ENCODE results near the gene SSTR1.

SSTR1 gene

DNA sequence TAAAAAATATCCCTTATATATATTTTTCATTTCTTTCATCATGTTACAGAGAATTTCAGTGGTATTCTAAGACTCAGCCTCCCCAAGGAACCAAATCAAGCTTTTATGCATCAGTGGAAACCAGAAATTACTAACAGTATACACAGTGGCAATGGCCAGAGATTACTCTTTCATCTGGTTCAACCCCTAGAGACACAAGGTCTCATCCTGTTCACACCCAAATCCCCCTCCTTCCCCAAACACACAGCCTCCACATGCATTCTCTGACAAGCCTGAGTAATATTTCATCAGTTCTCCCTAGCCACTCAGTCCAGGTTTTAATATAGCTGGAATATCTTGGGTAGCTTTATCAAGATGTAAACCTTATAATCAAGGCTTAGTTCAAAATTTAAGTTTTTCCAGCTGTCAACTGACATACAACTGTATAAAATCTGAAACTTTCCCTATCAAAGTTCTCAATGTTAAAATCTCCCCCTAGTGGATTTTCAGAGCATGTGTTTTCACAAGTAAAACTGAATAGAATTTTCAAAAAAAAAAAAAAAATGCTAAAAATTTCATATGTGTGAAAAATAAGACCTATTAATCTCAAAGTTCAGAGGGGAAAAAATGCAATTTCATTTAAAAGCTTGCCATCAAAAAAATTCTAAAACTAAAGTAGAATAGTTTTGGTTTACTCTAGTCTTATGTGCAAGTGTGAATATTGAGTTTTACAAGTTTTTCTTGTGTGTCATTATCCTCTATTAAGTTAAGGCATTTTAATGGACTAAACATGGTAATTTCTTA lies 10.5 kb upstream of the SSTR1 start:
- TF ChIP-seq CTCF (IDR thresholded peaks at IDR 0.05): peak; percentile 45
- Histone ChIP-seq H3K27ac (no peak overlapping the region), H3K4me3 (no peak overlapping the region)
- DNase-seq (ENCODE audit: low spot score): no peak

- TF ChIP-seq CTCF (IDR thresholded peaks at IDR 0.05): no peak
- H3K4me3 ChIP-seq: no peak overlapping the region
- no peak overlapping the region for H3K27ac ChIP-seq
- no peak for DNase-seq (ENCODE audit: low spot score)
Observed at GRCh38 chr14:38197784-38198335, 9.8 kb upstream of the SSTR1 start.

DNA sequence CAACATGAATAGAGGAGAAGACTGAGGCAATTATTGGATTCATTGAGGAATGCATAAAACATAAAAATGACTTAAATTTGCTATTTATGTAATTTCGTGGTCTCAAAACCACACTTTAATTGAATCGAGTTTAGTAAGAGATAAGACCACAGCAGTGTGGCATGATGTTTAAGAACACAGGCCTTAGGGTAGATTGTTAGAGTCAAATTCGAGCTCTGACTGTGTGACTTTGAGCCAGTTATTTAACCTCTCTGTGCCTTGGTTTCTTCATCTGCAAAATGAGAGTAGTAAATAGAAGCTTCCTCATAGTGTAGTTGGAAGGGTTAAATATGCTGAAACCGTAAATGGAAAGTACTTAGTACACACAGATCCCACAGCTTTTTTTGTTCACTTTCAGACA lies 9.3 kb upstream of the SSTR1 start:
- no peak for DNase-seq (ENCODE audit: low spot score)
- no peak overlapping the region for H3K27ac ChIP-seq
- no peak for TF ChIP-seq CTCF (IDR thresholded peaks at IDR 0.05)
- no peak overlapping the region for H3K4me3 ChIP-seq

- no peak for DNase-seq (ENCODE audit: low spot score)
- TF ChIP-seq CTCF (IDR thresholded peaks at IDR 0.05): no peak
- no peak overlapping the region for H3K27ac ChIP-seq
- H3K4me3 ChIP-seq: no peak overlapping the region
Observed at GRCh38 chr14:38199076-38199475, 8.6 kb upstream of the SSTR1 start.

GRCh38 chr14:38199739-38200138 lies 8.0 kb upstream of the SSTR1 start:
- DNase-seq (ENCODE audit: low spot score): no peak
- no peak for TF ChIP-seq CTCF (IDR thresholded peaks at IDR 0.05)
- Histone ChIP-seq H3K4me3 (no peak overlapping the region), H3K27ac (no peak overlapping the region)

DNA sequence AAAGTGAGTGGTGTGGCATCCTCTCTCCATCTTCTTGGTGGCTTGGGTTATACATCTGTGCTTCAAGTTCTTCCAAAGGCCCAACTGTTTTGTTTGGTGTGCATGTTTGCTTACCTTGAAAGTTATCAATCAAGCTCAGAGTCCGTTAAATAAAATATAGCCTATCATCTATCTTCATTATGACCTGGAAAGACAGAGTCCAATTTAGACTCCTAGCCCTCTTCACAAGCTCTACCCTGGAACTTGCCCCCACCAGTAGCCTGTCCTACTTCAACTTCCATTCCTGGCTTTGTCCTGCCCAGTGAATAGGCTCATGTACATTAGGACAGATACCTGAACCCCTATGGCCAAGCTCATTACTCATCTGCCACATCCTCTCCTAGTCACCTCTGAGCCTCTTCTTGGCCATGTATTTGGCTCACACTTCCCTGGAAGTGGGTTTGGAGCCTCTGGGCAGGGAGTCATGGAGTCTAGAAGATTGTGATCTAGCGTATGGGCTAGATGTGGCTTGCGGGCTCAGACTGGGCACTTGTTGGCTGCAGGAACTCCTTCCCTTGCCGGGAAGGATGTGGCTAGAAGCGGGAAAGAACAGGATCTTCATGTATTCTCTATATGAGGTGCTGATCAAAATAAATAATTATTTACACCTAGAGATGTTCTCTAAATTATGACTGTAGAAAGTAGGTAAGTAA lies 6.4 kb upstream of the SSTR1 start:
- TF ChIP-seq CTCF (IDR thresholded peaks at IDR 0.05): no peak
- no peak for DNase-seq (ENCODE audit: low spot score)
- no peak overlapping the region for H3K4me3 ChIP-seq
- H3K27ac ChIP-seq: no peak overlapping the region

Measured in coronary artery (tissue), 2 donors.